ENCODE measurements around the gene MVB12B. TPM values are rescaled to one million over a fixed set of nuclear protein-coding genes. Genes with fewer than 3 reads are reported as not detected.

The MVB12B gene
- total RNA-seq, 1 experiment from 2014 or later: 10.9 TPM

DNA sequence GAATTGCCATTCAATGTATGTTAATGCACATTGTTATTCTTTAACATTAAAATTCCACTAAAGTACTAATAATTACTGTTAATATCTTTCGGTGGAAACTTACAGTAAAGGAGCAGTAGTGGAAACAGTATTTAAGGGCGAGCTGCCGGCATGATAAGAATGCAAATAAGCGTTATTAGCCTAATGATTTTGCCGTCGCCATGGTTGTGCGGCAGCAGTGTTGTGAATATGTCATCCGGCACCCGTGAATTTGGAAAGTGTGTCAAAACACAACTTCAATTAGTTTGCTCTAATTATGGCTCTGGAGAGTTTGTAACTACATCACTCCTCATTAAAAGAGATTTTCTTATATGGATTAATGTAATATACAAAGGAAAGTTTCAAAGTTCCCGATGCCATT lies 81.4 kb downstream of the MVB12B start (continued):
- TF ChIP-seq, protein P1, sequence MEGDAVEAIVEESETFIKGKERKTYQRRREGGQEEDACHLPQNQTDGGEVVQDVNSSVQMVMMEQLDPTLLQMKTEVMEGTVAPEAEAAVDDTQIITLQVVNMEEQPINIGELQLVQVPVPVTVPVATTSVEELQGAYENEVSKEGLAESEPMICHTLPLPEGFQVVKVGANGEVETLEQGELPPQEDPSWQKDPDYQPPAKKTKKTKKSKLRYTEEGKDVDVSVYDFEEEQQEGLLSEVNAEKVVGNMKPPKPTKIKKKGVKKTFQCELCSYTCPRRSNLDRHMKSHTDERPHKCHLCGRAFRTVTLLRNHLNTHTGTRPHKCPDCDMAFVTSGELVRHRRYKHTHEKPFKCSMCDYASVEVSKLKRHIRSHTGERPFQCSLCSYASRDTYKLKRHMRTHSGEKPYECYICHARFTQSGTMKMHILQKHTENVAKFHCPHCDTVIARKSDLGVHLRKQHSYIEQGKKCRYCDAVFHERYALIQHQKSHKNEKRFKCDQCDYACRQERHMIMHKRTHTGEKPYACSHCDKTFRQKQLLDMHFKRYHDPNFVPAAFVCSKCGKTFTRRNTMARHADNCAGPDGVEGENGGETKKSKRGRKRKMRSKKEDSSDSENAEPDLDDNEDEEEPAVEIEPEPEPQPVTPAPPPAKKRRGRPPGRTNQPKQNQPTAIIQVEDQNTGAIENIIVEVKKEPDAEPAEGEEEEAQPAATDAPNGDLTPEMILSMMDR (IDR thresholded peaks at IDR 0.05 in 2 of 3, conservative IDR thresholded peaks at IDR 0.05 in 1 of 3; ENCODE audit: borderline replicate concordance in 1 of 3, insufficient read depth in 1 of 3, low read depth in 2 of 3, low read length in 2 of 3): no peak

DNA sequence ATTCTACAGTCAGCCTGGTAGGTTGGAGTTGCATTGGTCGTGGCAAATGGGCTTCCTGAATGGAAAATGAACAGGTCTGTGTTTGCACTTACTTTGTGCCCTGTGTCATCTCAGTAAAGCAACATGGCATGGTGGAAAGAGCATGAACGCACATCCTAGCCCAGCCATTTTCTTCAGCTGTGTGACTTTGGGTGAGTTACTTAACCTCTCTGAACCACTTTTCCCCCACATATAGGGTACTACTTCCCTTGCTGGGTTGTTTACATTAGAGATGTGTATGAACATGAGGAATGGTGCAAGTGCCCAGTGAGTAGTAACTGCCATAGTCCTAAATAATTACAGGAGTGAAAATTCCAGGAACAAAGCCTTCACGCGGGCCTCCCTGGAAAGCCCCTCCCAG lies 83.6 kb downstream of the MVB12B start:
- RAD21 ChIA-PET (ENCODE audit: low non-redundant PET in 1 of 2, low total read pairs in 2 of 2, uncharacterized antibody in 2 of 2, unreplicated experiment in 2 of 2): no interaction called here
- Histone ChIP-seq H3K27me3 (ENCODE audit: insufficient read depth, low read length) (no peaks in the 10 kb centered on the region), H3K36me3 (ENCODE audit: control insufficient read depth in 1 of 2, insufficient read depth in 2 of 2, low read length in 2 of 2) (no peaks in the 10 kb centered on the region), H3K4me3 (replicated peaks in 1 of 2; ENCODE audit: low read depth in 1 of 2, low read length in 2 of 2) (no peak overlapping the region), H3K9me3 (ENCODE audit: control insufficient read depth in 1 of 2, insufficient read depth in 1 of 2, low read depth in 1 of 2, low read length in 2 of 2) (no peaks in the 10 kb centered on the region), H3K27ac (ENCODE audit: low read depth, low read length) (no peak overlapping the region), H3K9me2 (ENCODE audit: insufficient read depth) (no peaks in the 10 kb centered on the region), H3K79me2 (ENCODE audit: insufficient read depth, low read length) (no peaks in the 10 kb centered on the region), H3K4me1 (ENCODE audit: control insufficient read depth in 1 of 2, insufficient read depth in 2 of 2, low read length in 2 of 2) (no peaks in the 10 kb centered on the region), H2AFZ (ENCODE audit: low read depth, low read length, poor library complexity, severe bottlenecking) (no peak overlapping the region), H3K9ac (ENCODE audit: low read length) (no peak overlapping the region), H4K20me1 (ENCODE audit: insufficient read depth) (no peaks in the 10 kb centered on the region), H3K4me2 (ENCODE audit: low read length) (no peak overlapping the region)
- BruUV-seq (replicated peaks): no TSS peak
- intact Hi-C loops (cut with micrococcal nuclease): no loop called here
- ATAC-seq (no peak), DNase-seq (ENCODE audit: low read depth, low spot score) (no peak)
- TF ChIP-seq, protein P2, sequence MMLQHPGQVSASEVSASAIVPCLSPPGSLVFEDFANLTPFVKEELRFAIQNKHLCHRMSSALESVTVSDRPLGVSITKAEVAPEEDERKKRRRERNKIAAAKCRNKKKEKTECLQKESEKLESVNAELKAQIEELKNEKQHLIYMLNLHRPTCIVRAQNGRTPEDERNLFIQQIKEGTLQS (IDR thresholded peaks at IDR 0.05): no peak
- TF ChIP-seq SP1 (IDR thresholded peaks at IDR 0.05; ENCODE audit: low read depth): no peak
- no peak for TF ChIP-seq EGR1 (IDR thresholded peaks at IDR 0.05; ENCODE audit: low read depth)
- no peak for TF ChIP-seq POLR2A (IDR thresholded peaks at IDR 0.05; ENCODE audit: borderline replicate concordance, extremely low read depth, insufficient read depth, insufficient read length)
- no peak for TF ChIP-seq SIN3A (IDR thresholded peaks at IDR 0.05; ENCODE audit: low read depth)
- TF ChIP-seq CBX3 (IDR thresholded peaks at IDR 0.05; ENCODE audit: low read depth): no peak
- no peak for TF ChIP-seq FOSL1 (IDR thresholded peaks at IDR 0.05; ENCODE audit: low read depth)
- POLR2A ChIA-PET: no interaction called here
- CTCF ChIA-PET: no interaction called here

Data from HCT116 (cell line).